H9 (cell line): Measurements from ENCODE around the gene ENOX1. TPM values are rescaled to one million over a fixed set of nuclear protein-coding genes. Genes with fewer than 3 reads are reported as not detected.

Experiments used
- DNase-seq: peaks from one replicate; pipeline ENCODE4 v3.0.0-alpha.2; 2017
- H2AFZ ChIP-seq: one replicate; pipeline ENCODE4 v1.6.1; 2013; ENCODE audit warnings: mild to moderate bottlenecking, low read length, control low read depth, moderate library complexity
- H2AK5ac ChIP-seq: 2 replicates; pipeline ENCODE4 v1.6.1; 2013; ENCODE audit warnings: low read length, control low read depth, mixed read lengths; ENCODE audit not compliant: insufficient read length
- H2BK120ac ChIP-seq: one replicate; pipeline ENCODE4 v1.6.1; 2013; ENCODE audit warnings: low read depth, mild to moderate bottlenecking, low read length, control low read depth, inconsistent platforms; ENCODE audit not compliant: poor library complexity, severe bottlenecking
- H2BK12ac ChIP-seq: 2 replicates; pipeline ENCODE4 v1.6.1; 2013; ENCODE audit warnings: low read length, control low read depth, mixed read lengths, low read depth; ENCODE audit not compliant: insufficient read length
- H2BK15ac ChIP-seq: 2 replicates; pipeline ENCODE4 v1.6.1; 2013; ENCODE audit warnings: low read depth, low read length, control low read depth
- H2BK20ac ChIP-seq: one replicate; pipeline ENCODE4 v1.6.1; 2013; ENCODE audit warnings: low read depth, mild to moderate bottlenecking, low read length, control low read depth, inconsistent platforms; ENCODE audit not compliant: poor library complexity, severe bottlenecking
- H2BK5ac ChIP-seq: 2 replicates; pipeline ENCODE4 v1.6.1; 2013; ENCODE audit warnings: low read length, control low read depth, mixed read lengths; ENCODE audit not compliant: insufficient read length
- H3K14ac ChIP-seq: 2 replicates; pipeline ENCODE4 v1.6.1; 2013; ENCODE audit warnings: low read length, control low read depth; ENCODE audit not compliant: insufficient read depth
- H3K18ac ChIP-seq: 2 replicates; pipeline ENCODE4 v1.6.1; 2013; ENCODE audit warnings: low read depth, mild to moderate bottlenecking, mixed read lengths, low read length, control low read depth; ENCODE audit not compliant: insufficient read length
- H3K23ac ChIP-seq: 2 replicates; pipeline ENCODE4 v1.6.1; 2013; ENCODE audit warnings: low read length, control low read depth, mixed read lengths, low read depth; ENCODE audit not compliant: insufficient read length
- H3K23me2 ChIP-seq: 2 replicates; pipeline ENCODE4 v1.6.1; 2013; ENCODE audit warnings: low read depth, mild to moderate bottlenecking, mixed read lengths, low read length, control low read depth; ENCODE audit not compliant: insufficient read length, poor library complexity, severe bottlenecking
- H3K27ac ChIP-seq: 2 replicates; pipeline ENCODE4 v1.5.1; 2013; ENCODE audit warnings: low read length, control low read depth, mixed read lengths, low read depth; ENCODE audit not compliant: insufficient read length
- H3K27me3 ChIP-seq: 2 replicates; pipeline ENCODE4 v1.6.1; 2013; ENCODE audit warnings: low read length, control low read depth, inconsistent platforms; ENCODE audit not compliant: insufficient read depth
- H3K4ac ChIP-seq: 2 replicates; pipeline ENCODE4 v1.6.1; 2013; ENCODE audit warnings: low read depth, mild to moderate bottlenecking, control low read depth, inconsistent platforms, low read length, moderate library complexity
- H3K4me1 ChIP-seq: 2 replicates; pipeline ENCODE4 v1.6.1; 2013; ENCODE audit warnings: low read length, control low read depth, inconsistent platforms; ENCODE audit not compliant: insufficient read depth
- H3K4me2 ChIP-seq: 2 replicates; pipeline ENCODE4 v1.6.1; 2013; ENCODE audit warnings: low read length, control low read depth, mixed read lengths; ENCODE audit not compliant: insufficient read length, insufficient read depth
- H3K56ac ChIP-seq: 2 replicates; pipeline ENCODE4 v1.6.1; 2013; ENCODE audit warnings: low read depth, mild to moderate bottlenecking, mixed read lengths, low read length, control low read depth; ENCODE audit not compliant: insufficient read length
- H3K79me1 ChIP-seq: 2 replicates; pipeline ENCODE4 v1.6.1; 2013; ENCODE audit warnings: low read depth, mild to moderate bottlenecking, moderate library complexity, low read length, control low read depth, inconsistent platforms; ENCODE audit not compliant: insufficient read depth, poor library complexity, severe bottlenecking
- H3K79me2 ChIP-seq: 2 replicates; pipeline ENCODE4 v1.6.1; 2013; ENCODE audit warnings: low read length, control low read depth, inconsistent platforms; ENCODE audit not compliant: insufficient read depth
- H3K9ac ChIP-seq: 2 replicates; pipeline ENCODE4 v1.6.1; 2013; ENCODE audit warnings: low read length, control low read depth, mixed read lengths; ENCODE audit not compliant: insufficient read length; ENCODE audit errors: extremely low read depth
- H3K9me3 ChIP-seq: one replicate; pipeline ENCODE4 v1.6.1; 2013; ENCODE audit warnings: low read depth, low read length, inconsistent platforms; ENCODE audit not compliant: control insufficient read depth
- H3T11ph ChIP-seq: one replicate; pipeline ENCODE4 v1.6.1; 2013; ENCODE audit warnings: mild to moderate bottlenecking, low read length, control low read depth, inconsistent platforms
- H4K20me1 ChIP-seq: one replicate; pipeline ENCODE4 v1.6.1; 2013; ENCODE audit not compliant: control insufficient read depth, insufficient read length, insufficient read depth
- H4K5ac ChIP-seq: 2 replicates; pipeline ENCODE4 v1.6.1; 2013; ENCODE audit warnings: low read depth, mild to moderate bottlenecking, mixed read lengths, low read length, control low read depth; ENCODE audit not compliant: insufficient read length
- H4K8ac ChIP-seq: replicated peaks from 2 replicates; pipeline ENCODE4 v1.6.1; 2013; ENCODE audit warnings: low read length, control low read depth, mixed read lengths, low read depth; ENCODE audit not compliant: insufficient read length
- H4K91ac ChIP-seq: 2 replicates; pipeline ENCODE4 v1.6.1; 2013; ENCODE audit warnings: low read depth, mild to moderate bottlenecking, moderate library complexity, mixed read lengths, low read length, control low read depth; ENCODE audit not compliant: insufficient read length
- H3K27ac Mint-ChIP-seq, 3 experiments: 2 replicates in 2 of 3; 3 replicates in 1 of 3; pipeline ENCODE4 v1.8.0; 2020 to 2021; ENCODE audit warnings: mixed read lengths in 3 of 3, mild to moderate bottlenecking in 1 of 3, moderate library complexity in 1 of 3
- H3K27me3 Mint-ChIP-seq: 2 replicates; pipeline ENCODE4 v1.8.0; 2021; ENCODE audit warnings: low read depth, mild to moderate bottlenecking, moderate library complexity, mixed read lengths
- H3K36me3 Mint-ChIP-seq, 3 experiments: 2 replicates in 2 of 3; 3 replicates in 1 of 3; pipeline ENCODE4 v1.8.0; 2020 to 2021; ENCODE audit warnings: low read depth in 3 of 3, mixed read lengths in 3 of 3; ENCODE audit not compliant: insufficient read depth in 1 of 3
- H3K4me1 Mint-ChIP-seq, 2 experiments: 2 replicates each; pipeline ENCODE4 v1.8.0; 2020; ENCODE audit warnings: mixed read lengths in 2 of 2
- H3K4me3 Mint-ChIP-seq, 2 experiments: 2 replicates in 1 of 2; 3 replicates in 1 of 2; pipeline ENCODE4 v1.8.0; 2020 to 2021; ENCODE audit warnings: mild to moderate bottlenecking in 2 of 2, mixed read lengths in 2 of 2, moderate library complexity in 1 of 2
- H3K9me3 Mint-ChIP-seq, 2 experiments: 2 replicates in 1 of 2; 3 replicates in 1 of 2; pipeline ENCODE4 v1.8.0; 2020; ENCODE audit warnings: mild to moderate bottlenecking in 2 of 2, mixed read lengths in 2 of 2, moderate library complexity in 1 of 2
- CTCF ChIP-seq: fragments of 200-600 bp; sonication (generic); conservative IDR thresholded peaks from 3 replicates; pipeline ENCODE4 v1.8.0; 2021; ENCODE audit warnings: antibody characterized with exemption, mild to moderate bottlenecking
- WGBS: extraction: QIAGEN DNeasy Blood & Tissue Kit; methylation state at CpG from one replicate; pipeline ENCODE4 v1.1.7; 2013; ENCODE audit warnings: missing lambda C conversion rate, low lambda C conversion rate, mixed read lengths; ENCODE audit not compliant: insufficient read length; ENCODE audit errors: extremely low coverage; 5-methylcytosine and 5-hydroxymethylcytosine counted together
- total RNA-seq: library from RNA; stranded (reverse); gene quantifications from 2 replicates; pipeline ENCODE4 v1.2.1, GENCODE V29; 2021

ENOX1 gene
- total RNA-seq, 1 experiment from 2014 or later: 0.24 TPM

- H4K8ac ChIP-seq: no peak overlapping the region
- H3K9ac ChIP-seq: no peak overlapping the region
- no peak overlapping the region for H2BK12ac ChIP-seq
- Mint-ChIP-seq H3K4me1 (peaks cover 21 to 23% of the 10 kb centered on the region in 2 experiments), H3K9me3 (no peaks in the 10 kb centered on the region), H3K36me3 (no peaks in the 10 kb centered on the region), H3K27ac (no peak overlapping the region), H3K4me3 (no peak overlapping the region), H3K27me3 (no peaks in the 10 kb centered on the region)
- no peak overlapping the region for H3T11ph ChIP-seq
- H4K5ac ChIP-seq: no peak overlapping the region
- H3K27me3 ChIP-seq: no peaks in the 10 kb centered on the region
- H3K27ac ChIP-seq: no peak overlapping the region
- H2AFZ ChIP-seq: no peak overlapping the region
- H4K91ac ChIP-seq: no peak overlapping the region
- H3K4me1 ChIP-seq: peaks cover 1% of the 10 kb centered on the region; the same call in 1 of the 2 replicates
- no peak overlapping the region for H3K56ac ChIP-seq
- H4K20me1 ChIP-seq: no peaks in the 10 kb centered on the region
- no peaks in the 10 kb centered on the region for H3K9me3 ChIP-seq
- H2BK5ac ChIP-seq: no peak overlapping the region
- no peak overlapping the region for H2AK5ac ChIP-seq
- no peak overlapping the region for H2BK120ac ChIP-seq
- H3K23ac ChIP-seq: no peak overlapping the region
- no peak for TF ChIP-seq CTCF
- H3K23me2 ChIP-seq: no peaks in the 10 kb centered on the region
- no peak overlapping the region for H3K14ac ChIP-seq
- no peak overlapping the region for H3K4ac ChIP-seq
- no peak overlapping the region for H2BK20ac ChIP-seq
- no peak overlapping the region for H3K4me2 ChIP-seq
- no peaks in the 10 kb centered on the region for H3K79me1 ChIP-seq
- no peak for DNase-seq
- WGBS: no CpG with 5 or more reads among the region's 3 CpGs
- no peak overlapping the region for H2BK15ac ChIP-seq
- no peak overlapping the region for H3K18ac ChIP-seq
- no peaks in the 10 kb centered on the region for H3K79me2 ChIP-seq
Observed at GRCh38 chr13:43760257-43760656, 26.5 kb downstream of the ENOX1 start.
